Loucy (cell line): ENCODE results near the gene ASTL.

Experiments used
- CTCF ChIP-seq: fragments of 200-600 bp; sonication (generic); conservative IDR thresholded peaks from 2 replicates; pipeline ENCODE4 v1.5.1; 2014; ENCODE audit warnings: mild to moderate bottlenecking, antibody characterized with exemption, low read length
- EZH2phosphoT487 ChIP-seq: fragments of 200-600 bp; IDR thresholded peaks from 2 replicates; pipeline ENCODE4 v1.6.1; 2018; ENCODE audit warnings: antibody characterized with exemption, mild to moderate bottlenecking, moderate library complexity, borderline replicate concordance

- TF ChIP-seq CTCF (no peak), EZH2phosphoT487 (no peak)
Observed at GRCh38 chr2:96081042-96081441, 57.3 kb downstream of the ASTL start.
